SU-DHL-6 (cell line): ENCODE results near the gene TMPRSS13.

Experiments used
- EZH2phosphoT487 ChIP-seq: fragments of 200-600 bp; sonication (generic), shearing (Covaris generic); conservative IDR thresholded peaks from 2 replicates; pipeline ENCODE4 v1.6.1; 2018; ENCODE audit warnings: mild to moderate bottlenecking, antibody characterized with exemption, low read length, moderate library complexity, mixed read lengths
- TF ChIP-seq, protein P1 (sequence below): fragments of 200-600 bp; sonication (generic); IDR thresholded peaks from one replicate; pipeline ENCODE4 v1.5.1; 2017; ENCODE audit warnings: antibody characterized with exemption, mild to moderate bottlenecking, low read length, moderate library complexity; ENCODE audit not compliant: insufficient read depth, poor library complexity, severe bottlenecking

DNA sequence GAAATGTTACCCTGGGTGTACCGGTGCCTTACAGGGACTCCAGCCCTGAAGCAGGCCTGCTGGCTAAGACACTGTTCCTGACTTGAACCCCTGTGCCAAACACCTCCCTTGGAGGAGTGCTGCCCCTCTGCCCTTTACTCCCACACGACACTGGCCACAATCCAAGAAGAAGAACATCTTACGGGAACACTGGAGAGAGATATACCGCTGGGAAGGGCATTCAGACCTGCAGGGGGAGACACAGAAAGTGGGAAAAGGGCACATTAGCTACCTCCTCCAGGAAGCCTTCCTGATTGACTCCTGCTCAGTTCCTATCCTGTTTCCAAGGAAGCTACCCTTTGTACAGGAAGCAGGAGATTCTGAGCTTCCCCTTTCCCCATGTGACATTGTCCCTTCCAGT lies 18.7 kb downstream of the TMPRSS13 start:
- TF ChIP-seq EZH2phosphoT487 = no peak
- TF ChIP-seq, protein P1, sequence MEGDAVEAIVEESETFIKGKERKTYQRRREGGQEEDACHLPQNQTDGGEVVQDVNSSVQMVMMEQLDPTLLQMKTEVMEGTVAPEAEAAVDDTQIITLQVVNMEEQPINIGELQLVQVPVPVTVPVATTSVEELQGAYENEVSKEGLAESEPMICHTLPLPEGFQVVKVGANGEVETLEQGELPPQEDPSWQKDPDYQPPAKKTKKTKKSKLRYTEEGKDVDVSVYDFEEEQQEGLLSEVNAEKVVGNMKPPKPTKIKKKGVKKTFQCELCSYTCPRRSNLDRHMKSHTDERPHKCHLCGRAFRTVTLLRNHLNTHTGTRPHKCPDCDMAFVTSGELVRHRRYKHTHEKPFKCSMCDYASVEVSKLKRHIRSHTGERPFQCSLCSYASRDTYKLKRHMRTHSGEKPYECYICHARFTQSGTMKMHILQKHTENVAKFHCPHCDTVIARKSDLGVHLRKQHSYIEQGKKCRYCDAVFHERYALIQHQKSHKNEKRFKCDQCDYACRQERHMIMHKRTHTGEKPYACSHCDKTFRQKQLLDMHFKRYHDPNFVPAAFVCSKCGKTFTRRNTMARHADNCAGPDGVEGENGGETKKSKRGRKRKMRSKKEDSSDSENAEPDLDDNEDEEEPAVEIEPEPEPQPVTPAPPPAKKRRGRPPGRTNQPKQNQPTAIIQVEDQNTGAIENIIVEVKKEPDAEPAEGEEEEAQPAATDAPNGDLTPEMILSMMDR = no peak
